Osteocyte (in vitro differentiated cells): Measurements from ENCODE around the gene NOS1AP. TPM values are rescaled to one million over a fixed set of nuclear protein-coding genes. Genes with fewer than 3 reads are reported as not detected.

ENCODE experiments used
- DNase-seq: peaks from one replicate; pipeline ENCODE4 v3.0.0; 2021; ENCODE audit warnings: mixed read lengths; ENCODE audit not compliant: unreplicated experiment; ENCODE audit errors: extremely low spot score
- H3K27ac Mint-ChIP-seq: one replicate; pipeline ENCODE4 v1.8.0; 2021; ENCODE audit warnings: mild to moderate bottlenecking, mixed read lengths; ENCODE audit not compliant: unreplicated experiment
- H3K27me3 Mint-ChIP-seq: one replicate; pipeline ENCODE4 v1.8.0; 2021; ENCODE audit warnings: mixed read lengths; ENCODE audit not compliant: unreplicated experiment
- H3K36me3 Mint-ChIP-seq: one replicate; pipeline ENCODE4 v1.8.0; 2021; ENCODE audit warnings: mixed read lengths; ENCODE audit not compliant: unreplicated experiment
- H3K4me1 Mint-ChIP-seq: one replicate; pipeline ENCODE4 v1.8.0; 2021; ENCODE audit warnings: mixed read lengths; ENCODE audit not compliant: unreplicated experiment
- H3K4me3 Mint-ChIP-seq: one replicate; pipeline ENCODE4 v1.8.0; 2021; ENCODE audit warnings: mild to moderate bottlenecking, moderate library complexity, mixed read lengths; ENCODE audit not compliant: unreplicated experiment
- H3K9me3 Mint-ChIP-seq: one replicate; pipeline ENCODE4 v1.8.0; 2021; ENCODE audit warnings: mixed read lengths; ENCODE audit not compliant: unreplicated experiment
- total RNA-seq: library from RNA; stranded (reverse); gene quantifications from 2 replicates; pipeline ENCODE4 v1.2.1, GENCODE V29; 2021
- TF ChIP-seq, protein P1 (sequence below): fragments of 200-600 bp; sonication (generic); IDR thresholded peaks from 2 replicates; pipeline ENCODE4 v1.5.0; 2021; ENCODE audit warnings: antibody characterized with exemption, mild to moderate bottlenecking, moderate library complexity

Gene NOS1AP
- total RNA-seq, 1 donor from 2014 or later = 2.5 TPM

- Mint-ChIP-seq H3K27me3 (peaks cover 15% of the 10 kb centered on the region), H3K36me3 (no peaks in the 10 kb centered on the region), H3K4me1 (peaks cover 5% of the 10 kb centered on the region), H3K9me3 (peaks cover 6% of the 10 kb centered on the region), H3K4me3 (no peak overlapping the region), H3K27ac (no peak overlapping the region)
- no peak for DNase-seq
- TF ChIP-seq, protein P1, sequence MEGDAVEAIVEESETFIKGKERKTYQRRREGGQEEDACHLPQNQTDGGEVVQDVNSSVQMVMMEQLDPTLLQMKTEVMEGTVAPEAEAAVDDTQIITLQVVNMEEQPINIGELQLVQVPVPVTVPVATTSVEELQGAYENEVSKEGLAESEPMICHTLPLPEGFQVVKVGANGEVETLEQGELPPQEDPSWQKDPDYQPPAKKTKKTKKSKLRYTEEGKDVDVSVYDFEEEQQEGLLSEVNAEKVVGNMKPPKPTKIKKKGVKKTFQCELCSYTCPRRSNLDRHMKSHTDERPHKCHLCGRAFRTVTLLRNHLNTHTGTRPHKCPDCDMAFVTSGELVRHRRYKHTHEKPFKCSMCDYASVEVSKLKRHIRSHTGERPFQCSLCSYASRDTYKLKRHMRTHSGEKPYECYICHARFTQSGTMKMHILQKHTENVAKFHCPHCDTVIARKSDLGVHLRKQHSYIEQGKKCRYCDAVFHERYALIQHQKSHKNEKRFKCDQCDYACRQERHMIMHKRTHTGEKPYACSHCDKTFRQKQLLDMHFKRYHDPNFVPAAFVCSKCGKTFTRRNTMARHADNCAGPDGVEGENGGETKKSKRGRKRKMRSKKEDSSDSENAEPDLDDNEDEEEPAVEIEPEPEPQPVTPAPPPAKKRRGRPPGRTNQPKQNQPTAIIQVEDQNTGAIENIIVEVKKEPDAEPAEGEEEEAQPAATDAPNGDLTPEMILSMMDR = no peak
These were observed 22.4 kb downstream of the NOS1AP start for GRCh38 chr1:162091681-162092524.

GRCh38 chr1:162093095-162093494 lies 23.6 kb downstream of the NOS1AP start:
- Mint-ChIP-seq H3K4me3 (no peak overlapping the region), H3K4me1 (peaks cover 5% of the 10 kb centered on the region), H3K27ac (no peak overlapping the region), H3K9me3 (peaks cover 6% of the 10 kb centered on the region), H3K36me3 (no peaks in the 10 kb centered on the region), H3K27me3 (peaks cover 19% of the 10 kb centered on the region)
- TF ChIP-seq, protein P1 = no peak
- DNase-seq = no peak

DNA sequence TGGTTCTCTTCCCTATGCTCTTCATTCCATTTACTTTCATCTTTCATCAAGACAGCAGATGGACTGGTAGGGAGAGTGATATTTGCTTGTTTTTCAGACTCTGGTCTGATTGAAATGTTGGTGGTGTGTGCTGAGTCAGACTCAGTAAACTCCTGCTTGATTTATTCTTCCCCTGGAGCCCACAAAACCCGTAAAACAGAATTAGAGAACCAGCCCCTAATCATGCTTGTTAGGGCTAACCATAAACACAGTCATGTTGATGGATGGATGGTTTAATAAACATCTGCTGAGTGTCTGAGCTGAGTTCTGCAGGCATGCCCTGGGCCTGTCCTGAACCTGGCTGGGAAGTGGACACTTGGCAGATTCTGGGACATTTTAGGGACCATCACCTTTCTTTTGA lies 24.8 kb downstream of the NOS1AP start:
- no peak overlapping the region for H3K4me3 Mint-ChIP-seq
- TF ChIP-seq, protein P1 = no peak
- peaks cover 5% of the 10 kb centered on the region for H3K4me1 Mint-ChIP-seq
- DNase-seq = no peak
- peaks cover 27% of the 10 kb centered on the region for H3K27me3 Mint-ChIP-seq
- peaks cover 6% of the 10 kb centered on the region for H3K9me3 Mint-ChIP-seq
- H3K27ac Mint-ChIP-seq = no peak overlapping the region
- no peaks in the 10 kb centered on the region for H3K36me3 Mint-ChIP-seq

DNA sequence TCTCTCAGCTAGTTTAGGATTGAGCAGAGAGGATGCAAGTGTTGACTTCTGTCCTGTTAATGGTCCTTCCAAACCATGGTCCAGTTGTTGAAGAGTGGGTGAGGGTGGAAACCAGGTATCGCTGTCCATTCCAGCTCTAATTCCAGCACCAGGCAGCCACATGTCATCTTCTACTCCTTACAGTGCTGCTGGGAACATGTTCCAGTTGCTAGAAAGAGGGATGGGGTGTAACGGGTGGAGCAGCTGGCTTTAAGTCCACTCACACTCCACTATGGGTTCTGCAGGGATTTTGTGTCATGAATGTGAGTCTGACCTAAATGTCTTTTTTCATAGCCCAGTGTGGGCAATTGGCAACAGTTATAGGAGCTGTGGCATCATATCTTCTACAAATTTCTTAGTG lies 25.2 kb downstream of the NOS1AP start:
- peaks cover 6% of the 10 kb centered on the region for H3K9me3 Mint-ChIP-seq
- H3K4me3 Mint-ChIP-seq = no peak overlapping the region
- H3K36me3 Mint-ChIP-seq = no peaks in the 10 kb centered on the region
- H3K27me3 Mint-ChIP-seq = peaks cover 25% of the 10 kb centered on the region
- H3K27ac Mint-ChIP-seq = no peak overlapping the region
- peaks cover 5% of the 10 kb centered on the region for H3K4me1 Mint-ChIP-seq
- no peak for DNase-seq
- TF ChIP-seq, protein P1 = no peak

- Mint-ChIP-seq H3K4me3 (no peak overlapping the region), H3K27ac (no peak overlapping the region), H3K9me3 (peaks cover 7% of the 10 kb centered on the region), H3K4me1 (no peaks in the 10 kb centered on the region), H3K27me3 (peaks cover 32% of the 10 kb centered on the region), H3K36me3 (no peaks in the 10 kb centered on the region)
- TF ChIP-seq, protein P1 = no peak
- DNase-seq = no peak
These were observed 38.4 kb downstream of the NOS1AP start for GRCh38 chr1:162107911-162108310.
